Measurements from ENCODE around the gene TRDN.
"Not testable (repeated sequence)": the region's sequence is repeated elsewhere in the genome, so short reads cannot be mapped to it uniquely, and the experiment has no call there.

Gene TRDN

DNA sequence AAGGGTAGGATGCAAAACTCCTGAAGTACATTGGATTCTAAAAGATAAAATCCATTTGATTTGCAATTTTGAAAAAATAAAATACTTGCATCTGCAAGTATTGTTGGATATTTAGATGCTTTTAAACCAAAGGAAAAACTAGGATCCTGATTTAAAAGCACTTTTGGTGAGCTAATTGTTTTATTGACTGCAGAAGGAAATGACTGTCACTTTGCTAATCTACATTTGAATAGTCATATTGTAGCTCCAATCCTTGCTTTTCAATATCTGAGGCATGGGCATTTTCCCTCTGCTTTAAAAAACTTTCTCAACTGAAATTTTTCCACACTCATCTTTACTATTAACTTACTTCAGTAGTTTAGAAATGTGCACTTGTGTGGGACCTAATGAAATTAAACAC, 74.1 kb downstream of the TRDN start:
- no peak for DNase-seq (ENCODE audit: low read depth in 2 of 2)

DNA sequence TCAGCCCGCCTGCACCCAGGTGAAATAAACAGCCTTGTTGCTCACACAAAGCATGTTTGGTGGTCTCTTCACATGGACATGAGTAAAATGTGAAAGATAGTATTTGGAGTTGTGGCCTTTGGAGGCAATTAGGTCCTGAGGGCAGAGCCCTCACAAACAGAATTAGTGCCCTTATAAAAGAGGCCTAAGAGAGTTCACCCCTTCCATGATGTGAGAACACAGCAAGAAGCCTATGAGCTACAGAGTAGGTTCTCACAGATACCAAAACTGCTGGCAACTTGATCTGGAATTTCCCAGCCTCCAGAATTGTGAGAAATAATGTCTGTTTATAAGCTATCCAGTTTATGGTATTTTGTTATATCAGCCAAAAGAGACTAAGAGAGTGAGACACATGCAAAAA, 74.5 kb downstream of the TRDN start:
- DNase-seq (ENCODE audit: low read depth in 2 of 2): no peak

DNA sequence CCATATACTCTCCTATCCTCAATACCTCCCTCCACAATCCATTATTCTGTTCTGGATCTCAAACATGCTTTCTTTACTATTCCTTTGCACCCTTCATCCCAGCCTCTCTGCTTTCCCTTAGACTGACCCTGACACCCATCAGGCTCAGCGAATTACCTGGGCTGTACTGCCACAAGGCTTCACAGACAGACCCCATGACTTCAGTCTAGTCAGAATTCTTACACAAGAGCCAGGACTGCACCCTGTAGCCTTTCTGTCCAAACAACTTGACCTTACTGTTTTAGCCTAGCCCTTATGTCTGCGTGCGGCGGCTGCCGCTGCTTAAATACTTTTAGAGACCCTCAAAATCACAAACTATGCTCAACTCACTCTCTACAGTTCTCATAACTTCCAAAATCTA, 76.9 kb downstream of the TRDN start:
- not testable (repeated sequence) for DNase-seq (ENCODE audit: low read depth in 2 of 2)

DNA sequence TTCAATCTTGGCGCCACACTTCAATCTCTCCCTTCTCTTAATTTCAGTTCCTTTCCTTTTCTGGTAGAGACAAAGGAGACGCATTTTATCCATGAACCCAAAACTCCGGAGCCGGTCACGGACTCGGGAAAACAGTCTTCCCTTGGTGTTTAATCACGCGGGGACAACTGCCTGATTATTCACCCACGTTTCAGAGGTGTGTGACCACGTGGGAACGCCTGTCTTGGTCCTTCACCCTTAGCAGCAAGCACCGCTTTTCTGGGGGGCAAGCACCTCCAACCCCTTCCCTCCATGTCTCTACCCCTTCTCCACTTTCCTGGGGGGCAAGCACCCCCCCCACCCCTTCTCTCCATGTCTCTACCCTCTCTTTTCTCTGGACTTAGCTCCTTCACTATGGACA, 79.3 kb downstream of the TRDN start:
- not testable (repeated sequence) for DNase-seq (ENCODE audit: low read depth in 2 of 2)

DNA sequence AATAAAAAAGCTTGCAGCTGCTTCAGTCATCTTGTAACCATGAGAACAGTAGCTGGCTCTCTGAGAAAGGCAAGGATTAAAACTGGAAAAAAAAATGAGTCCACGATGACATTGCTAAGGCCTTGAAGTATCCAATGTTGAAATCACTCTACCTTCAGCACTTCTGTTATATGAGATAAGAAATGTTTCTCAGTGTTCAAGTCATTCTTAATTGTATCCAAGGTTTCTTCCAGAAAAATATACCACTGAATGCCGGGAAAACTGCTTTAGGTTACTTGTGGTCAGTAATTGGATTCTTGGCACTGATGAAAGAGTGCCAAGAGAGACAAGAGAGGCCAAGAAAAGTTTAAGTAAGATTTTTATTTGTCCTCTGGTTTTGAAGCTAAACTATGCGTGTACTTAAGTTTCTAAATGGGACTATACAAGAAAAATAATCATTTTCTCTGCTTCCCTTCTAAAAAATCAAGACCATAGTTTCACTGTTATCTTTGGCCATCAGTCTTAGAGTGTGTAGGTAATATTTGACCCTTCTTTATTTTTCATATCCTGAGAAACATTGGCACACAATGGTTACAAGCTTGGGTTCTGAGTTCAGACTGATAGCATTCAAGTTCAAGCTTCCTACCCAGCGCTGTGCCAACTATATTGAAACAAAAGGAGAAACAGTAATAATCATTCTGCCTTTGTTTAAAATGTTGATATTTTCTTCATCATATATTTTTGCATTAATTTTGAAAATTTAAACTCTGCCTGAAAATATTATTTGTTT, 84.6 kb downstream of the TRDN start:
- no peak for DNase-seq (ENCODE audit: low read depth in 2 of 2)

DNA sequence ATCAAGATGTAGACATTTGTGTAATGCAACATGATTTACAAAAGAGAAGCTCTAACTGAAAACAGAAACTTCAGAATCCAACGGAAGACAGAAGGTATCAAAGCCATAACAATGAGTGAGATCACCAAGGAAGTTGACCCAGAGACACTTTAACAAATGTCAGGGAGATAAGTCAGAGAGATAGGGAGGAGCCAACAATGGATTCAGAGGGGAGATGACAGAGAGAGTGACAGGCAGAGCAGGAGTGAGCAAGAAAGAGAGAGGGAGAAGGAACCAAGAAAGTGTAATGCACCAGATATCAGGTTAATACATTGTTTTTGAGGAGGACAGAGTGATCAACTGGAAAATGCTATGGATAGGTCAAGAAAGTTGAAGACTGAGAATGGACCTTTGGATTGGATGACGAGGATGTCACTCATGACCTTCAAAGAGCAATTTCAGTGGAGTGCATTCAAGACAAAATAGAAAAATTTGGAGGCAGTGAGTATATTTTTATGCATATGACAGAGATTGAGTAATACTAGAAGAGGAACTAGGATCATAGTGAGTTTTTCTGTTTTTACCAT, 86.6 kb downstream of the TRDN start:
- DNase-seq (ENCODE audit: low read depth in 2 of 2): no peak

DNA sequence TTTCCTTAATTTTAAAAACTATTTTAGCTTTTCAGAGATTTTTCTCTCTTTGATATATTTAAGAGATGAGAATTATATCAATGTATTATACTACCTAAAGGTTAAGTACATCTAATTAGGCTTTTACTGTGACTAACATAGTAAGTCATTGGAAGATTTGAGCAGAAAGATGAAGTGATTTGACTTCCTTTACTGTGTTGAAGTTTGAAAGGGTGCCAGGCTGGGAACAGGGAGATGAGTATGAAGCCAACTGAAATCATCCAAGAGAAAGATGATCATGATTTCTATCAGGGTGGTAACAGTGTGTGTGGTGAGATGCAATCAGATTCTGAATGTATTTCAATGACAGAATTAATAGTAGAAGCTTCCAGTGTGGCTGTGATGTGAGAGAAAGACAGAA, 87.3 kb downstream of the TRDN start:
- DNase-seq (ENCODE audit: low read depth in 2 of 2): no peak

DNA sequence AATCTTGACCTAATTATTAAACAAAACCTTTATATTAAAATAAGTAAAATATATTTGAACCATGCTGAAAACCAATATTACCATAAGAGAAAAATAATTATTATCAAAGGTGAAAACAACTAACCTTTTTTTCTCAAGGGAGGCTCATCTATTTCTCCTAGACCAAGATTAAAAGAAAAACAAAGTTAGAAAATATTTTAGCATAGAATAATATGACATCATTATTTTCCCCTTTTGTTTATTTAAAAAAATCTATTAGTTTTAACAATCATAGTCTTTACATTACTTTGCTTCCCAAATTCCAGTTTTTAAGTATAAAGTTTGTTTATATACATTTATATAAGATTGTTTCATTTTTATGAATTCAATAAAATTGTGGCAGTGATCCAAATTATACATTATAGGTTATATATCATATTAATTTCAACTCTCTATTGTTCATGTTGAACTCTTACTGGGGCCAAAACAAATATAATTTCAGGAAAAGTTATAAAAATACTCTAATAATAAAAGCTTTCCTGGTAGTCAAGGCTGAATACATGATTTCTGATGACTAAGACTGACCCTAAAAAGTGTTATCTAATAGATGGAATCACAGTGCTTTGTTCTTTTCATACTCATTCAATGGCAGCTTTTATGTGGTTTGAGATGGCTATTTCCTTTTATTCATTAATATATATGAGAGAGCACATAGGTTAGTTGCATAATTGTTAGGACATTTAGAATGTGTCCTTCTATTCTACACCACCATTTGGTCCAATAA, 89.4 kb downstream of the TRDN start:
- DNase-seq (ENCODE audit: low read depth in 2 of 2): no peak

DNA sequence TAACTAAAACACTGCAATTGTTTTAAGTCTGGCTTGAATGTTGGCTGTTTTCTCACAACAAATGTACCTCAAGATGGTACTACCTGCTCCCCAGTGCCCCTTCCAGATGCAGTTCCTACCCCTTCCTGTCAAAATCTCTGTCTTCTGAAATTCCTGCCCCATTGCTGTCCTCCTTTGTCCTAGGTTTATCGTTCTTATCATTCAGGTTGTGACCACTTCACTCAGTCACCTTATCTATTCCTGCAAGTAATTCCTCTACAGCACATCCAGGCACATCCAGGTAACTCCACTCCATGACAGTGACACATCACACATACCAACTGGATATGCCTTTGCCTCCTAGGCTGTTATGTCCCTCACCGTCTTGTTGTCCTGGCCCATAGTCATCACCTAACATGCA, 90.2 kb downstream of the TRDN start:
- no peak for DNase-seq (ENCODE audit: low read depth in 2 of 2)

DNA sequence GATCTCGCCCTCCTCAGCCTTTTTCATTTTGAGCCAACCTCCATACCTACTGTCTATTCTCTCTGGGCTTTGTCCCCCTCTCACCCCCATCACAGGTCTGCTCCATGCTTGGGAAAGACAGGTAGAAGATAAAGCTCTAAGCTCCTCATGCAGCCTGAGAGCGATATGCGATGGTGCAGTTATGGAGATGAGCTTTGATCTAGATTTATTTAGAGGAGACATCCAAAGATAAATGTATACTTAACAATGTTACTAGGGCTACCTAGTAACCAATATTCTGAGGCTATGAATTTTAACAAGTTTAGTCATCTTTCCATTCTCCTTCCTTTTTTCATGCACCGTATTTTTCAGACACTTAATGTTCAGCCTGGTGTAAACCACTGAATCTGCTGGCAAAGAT, 95.3 kb downstream of the TRDN start:
- DNase-seq (ENCODE audit: low read depth in 2 of 2): no peak

DNA sequence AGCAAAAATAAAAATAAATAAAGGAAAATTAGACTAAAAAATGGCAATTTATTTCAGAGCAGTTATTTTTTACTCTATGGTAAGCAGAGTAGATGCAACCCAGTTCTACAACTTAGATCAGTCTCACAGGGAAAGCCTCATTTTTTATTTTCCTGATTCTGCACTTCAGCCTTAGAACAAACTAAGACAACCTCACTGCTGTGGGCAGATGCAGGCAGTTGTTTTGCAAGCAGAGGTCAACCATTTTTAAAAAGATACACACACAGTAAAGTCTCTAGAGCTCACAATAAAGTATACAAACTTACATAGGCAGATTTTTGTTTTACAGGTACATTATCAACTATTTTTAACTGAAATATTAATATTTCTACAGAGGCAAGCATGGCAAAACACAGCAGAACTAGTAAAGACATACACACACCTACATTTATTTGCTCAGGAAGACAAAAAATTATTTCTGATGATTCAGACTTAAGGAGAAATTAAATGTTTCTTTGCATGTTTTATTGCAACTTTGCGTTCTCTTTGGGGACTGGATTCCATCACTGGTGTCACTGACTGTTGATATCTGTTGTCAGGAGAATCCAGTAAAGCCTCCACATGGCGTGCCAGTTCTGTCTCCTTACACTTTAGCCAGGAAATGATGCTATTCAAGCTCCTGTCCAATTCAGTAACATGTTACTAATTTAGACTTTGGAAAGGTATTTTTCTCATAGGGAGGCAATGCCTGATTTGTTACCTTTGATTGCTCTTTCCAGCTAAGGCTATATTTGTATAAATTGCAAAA, 102.7 kb downstream of the TRDN start:
- DNase-seq (ENCODE audit: low read depth in 2 of 2): no peak

DNA sequence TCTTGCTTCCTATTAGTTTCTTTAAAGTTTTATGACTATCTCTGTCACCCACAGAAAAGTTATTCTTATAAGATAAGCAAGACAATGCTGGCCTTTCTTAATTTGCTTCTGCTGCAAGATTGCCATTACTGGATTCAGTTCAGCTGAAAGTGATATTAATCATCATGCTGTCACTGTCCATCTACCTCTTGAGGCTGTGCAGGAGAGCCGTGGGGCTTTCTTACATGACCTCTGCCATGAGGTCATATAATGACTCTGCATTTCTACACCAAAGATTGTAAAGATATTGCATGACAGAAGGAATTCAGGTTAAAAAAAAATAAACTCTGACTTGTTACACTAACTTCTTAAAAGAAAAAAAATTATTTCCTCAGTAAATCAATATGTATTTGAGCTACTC, 106.9 kb downstream of the TRDN start:
- no peak for DNase-seq (ENCODE audit: low read depth in 2 of 2)

DNA sequence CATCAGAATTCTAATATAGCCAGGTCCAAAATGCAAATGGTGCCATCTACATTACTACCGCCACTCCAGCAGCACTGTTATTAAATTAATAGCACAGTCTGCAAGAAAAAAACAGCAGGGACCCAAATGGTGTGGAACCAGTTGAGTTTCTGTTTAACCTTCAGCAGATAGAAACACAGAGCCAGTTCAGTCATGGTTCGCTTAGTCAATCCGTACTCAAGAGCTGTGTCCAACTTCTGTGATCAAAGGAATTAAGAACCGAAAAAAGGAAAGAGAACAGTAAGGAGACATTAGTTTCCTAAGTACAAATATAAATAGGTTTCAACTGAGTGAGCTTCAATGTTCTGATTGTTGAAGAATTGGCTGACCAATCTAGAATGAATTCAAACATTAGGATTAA, 107.7 kb downstream of the TRDN start:
- no peak for DNase-seq (ENCODE audit: low read depth in 2 of 2)

DNA sequence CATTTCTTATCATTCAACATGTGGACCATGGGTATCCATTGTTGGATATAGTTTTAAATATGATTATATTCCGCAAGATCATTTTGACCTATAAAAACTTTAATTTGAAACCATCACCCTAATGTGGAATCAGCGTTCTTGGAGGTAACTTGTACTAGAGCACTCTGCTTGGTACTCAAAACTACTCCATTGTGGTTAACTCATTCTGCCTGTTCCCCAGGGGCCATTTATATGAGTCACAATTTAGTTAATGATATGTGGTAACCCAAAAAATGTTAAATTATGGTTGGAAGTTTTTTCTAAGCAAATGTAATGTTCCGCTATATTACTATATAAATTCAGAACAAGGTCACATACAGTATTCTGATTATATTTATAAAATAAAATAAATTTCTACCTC, 109.3 kb downstream of the TRDN start:
- DNase-seq (ENCODE audit: low read depth in 2 of 2): no peak

DNA sequence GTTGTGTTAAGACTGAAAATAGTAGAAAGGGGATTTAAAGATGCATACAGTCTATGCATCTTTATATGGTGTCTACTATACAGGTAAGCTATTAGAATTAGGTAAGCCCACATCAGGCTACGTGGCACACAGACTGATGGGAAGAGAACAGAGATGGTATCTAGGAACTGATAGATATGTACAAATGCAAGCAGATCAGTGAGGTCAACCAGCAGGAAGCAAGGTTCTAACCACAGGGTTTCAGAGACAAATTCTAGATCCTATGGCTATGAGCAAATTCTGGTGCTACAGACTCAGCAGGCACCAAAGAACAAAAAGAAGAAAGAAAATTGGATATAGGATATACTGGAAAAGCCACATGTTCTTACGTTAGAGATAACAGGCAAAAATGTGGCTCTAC, 110.6 kb downstream of the TRDN start:
- no peak for DNase-seq (ENCODE audit: low read depth in 2 of 2)

DNA sequence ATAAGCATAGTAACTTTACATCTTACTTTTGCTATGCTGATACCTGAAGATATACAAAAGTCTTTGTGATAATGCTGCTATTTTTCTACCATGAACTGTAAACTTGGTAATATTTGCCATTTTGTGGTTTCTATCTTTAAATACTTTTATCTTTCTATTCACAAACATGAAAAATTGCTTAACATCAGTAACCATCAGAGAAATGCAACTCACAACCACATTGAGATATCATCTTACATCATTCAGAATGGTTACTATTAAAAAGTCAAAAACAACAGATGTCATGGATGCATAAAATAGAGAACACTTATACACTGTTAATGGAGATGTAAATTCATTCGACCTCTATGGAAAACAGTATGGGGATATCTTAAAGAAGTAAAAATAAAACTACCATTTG, 112.0 kb downstream of the TRDN start:
- DNase-seq (ENCODE audit: low read depth in 2 of 2): no peak

DNA sequence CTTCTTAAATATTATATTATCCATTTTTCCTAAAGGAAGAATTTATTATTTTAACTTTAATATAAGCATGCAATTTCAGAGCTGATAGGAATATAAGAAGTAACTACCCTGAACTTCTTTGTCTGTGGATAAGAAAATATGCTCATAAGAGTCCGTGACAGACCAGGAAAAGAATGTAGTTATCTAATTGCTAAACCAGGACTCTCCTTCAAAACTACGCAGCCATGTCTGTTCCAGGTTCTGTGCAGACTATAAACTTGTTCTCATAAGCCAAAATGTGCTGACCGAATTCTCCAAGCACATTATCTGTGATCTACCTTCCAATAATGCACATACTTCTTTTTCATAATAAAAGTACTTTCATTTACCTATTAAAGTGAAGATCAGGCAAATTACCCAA, 116.5 kb downstream of the TRDN start:
- no peak for DNase-seq (ENCODE audit: low read depth in 2 of 2)

DNA sequence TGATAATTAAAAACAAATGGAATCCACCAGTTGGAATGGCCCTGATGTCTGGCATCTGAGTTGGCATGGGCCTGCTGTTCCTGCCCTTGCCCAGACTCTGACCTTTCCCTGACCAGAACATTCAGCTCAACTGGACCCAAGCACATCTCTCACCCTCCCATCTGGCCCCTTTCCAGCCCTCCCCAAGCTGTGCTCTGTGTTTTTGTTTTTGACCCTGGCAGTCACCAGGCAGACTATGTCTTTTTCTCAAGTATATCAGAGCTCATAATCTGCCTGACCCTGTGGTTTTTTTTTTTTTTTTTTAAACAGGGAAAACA, 117.6 kb downstream of the TRDN start:
- no peak for DNase-seq (ENCODE audit: low read depth in 2 of 2)

DNA sequence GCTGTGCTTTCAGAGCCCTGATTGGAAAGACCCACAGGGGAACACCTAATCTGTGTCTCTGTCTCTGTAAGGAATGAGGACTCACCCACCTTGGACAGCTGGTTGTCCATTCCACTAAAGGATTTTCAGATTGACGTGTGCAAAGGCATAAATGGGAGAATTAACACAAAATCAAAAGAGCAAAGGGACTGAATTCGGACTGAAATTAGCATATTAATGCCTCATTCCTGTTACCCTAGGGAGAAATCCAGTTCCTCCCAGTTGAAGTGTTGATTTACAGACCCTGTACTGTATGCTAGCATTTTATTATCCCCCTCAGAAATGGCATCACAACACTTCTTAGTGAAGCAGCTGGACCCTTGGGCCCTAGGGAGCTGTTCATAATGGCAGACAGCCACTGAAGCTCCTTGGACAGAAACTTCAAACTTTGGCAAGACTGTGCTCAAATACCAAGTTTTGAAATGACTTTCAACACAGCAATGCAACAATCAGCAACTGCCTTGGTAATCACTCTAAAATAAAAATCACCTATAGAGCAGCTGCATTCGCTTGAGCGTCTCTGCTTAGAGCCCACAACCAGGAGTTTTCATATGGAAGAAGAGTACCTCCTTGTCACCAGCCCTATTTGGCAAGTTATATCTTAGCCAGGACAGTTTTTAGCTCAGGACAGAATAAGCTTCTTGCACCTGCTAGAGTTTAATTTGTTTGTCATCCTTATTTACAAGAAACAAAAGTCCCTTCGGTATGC, 118.1 kb downstream of the TRDN start:
- DNase-seq (ENCODE audit: low read depth in 2 of 2): no peak

DNA sequence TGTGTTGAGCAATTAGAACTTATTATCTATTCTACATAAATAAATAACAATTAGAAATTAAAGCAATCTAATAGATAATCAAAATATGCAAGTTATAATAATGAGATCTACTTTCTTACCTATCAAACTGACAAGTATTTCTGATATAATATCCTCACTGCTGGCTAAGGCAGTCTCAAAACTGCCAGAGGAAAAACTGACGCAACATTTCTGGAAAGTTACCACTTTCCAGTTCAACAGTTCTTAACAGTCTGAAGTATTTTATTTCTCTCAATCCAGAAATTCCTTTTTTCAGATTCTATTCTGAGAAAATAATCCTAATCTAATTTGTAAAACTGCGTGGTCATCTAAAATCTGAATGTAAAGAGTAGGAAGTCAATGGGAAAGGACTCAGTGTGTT, 121.0 kb downstream of the TRDN start:
- DNase-seq (ENCODE audit: low read depth in 2 of 2): no peak

DNA sequence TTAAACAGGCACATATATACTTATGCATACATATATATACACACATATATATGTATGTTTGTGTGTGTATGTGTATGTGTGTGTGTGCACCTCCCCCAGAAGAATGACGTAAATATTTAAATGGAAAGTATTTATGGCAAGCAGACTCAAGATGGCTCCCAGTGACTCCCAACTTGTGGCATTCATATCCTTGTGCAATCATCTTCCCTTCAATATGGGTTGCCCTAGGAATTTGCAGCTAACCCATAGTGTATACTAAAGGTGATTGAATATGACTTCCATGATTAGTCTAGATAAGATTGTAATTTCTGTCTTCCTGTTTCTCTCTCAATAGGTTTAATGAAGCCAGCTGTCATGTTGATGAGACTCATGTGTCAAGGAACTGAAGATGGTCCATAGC, 127.6 kb downstream of the TRDN start:
- no peak for DNase-seq (ENCODE audit: low read depth in 2 of 2)

DNA sequence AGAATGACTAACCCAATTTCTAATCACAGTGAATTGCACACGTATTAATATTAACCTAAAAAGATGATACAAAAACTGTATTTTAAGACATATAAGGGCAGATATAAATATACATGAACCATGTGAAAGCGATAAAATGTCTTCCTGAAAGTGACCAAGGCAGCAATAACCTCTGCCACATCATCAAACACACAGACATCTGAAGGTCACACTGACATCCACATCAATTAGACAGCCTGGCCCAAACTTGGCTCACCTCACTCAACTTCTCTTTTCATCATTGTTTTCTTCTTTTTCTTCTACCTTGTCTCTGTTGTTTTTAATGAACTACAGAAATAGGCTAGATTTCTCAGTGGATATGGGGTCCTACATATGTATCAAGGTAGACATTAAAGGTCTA, 128.5 kb downstream of the TRDN start:
- no peak for DNase-seq (ENCODE audit: low read depth in 2 of 2)
